SU-DHL-6 (cell line): ENCODE measurements around the gene CBFA2T2.

Experiments used
- H2AFZ ChIP-seq: fragments of 200-600 bp; sonication (generic); 2 replicates; pipeline ENCODE4 v1.6.1; 2014; ENCODE audit warnings: low read depth, mild to moderate bottlenecking, moderate library complexity, mixed read lengths, antibody characterized with exemption, low read length; ENCODE audit not compliant: severe bottlenecking
- H3F3A ChIP-seq: fragments of 200-600 bp; shearing (Covaris generic); 2 replicates; pipeline ENCODE4 v1.6.0; 2016; ENCODE audit warnings: antibody characterized with exemption, mild to moderate bottlenecking; ENCODE audit not compliant: insufficient read depth
- H3K27ac ChIP-seq: fragments of 200-600 bp; sonication (generic); 2 replicates; pipeline ENCODE4 v1.5.1; 2016; ENCODE audit warnings: low read depth, mild to moderate bottlenecking, low read length, moderate library complexity, mixed read lengths
- H3K27me3 ChIP-seq: fragments of 200-600 bp; sonication (generic), shearing (Covaris generic); 2 replicates; pipeline ENCODE4 v1.6.0; 2014; ENCODE audit warnings: mild to moderate bottlenecking, low read length
- H3K36me3 ChIP-seq: fragments of 200-600 bp; sonication (generic); 2 replicates; pipeline ENCODE4 v1.6.1; 2014; ENCODE audit warnings: mild to moderate bottlenecking, low read length, mixed read lengths
- H3K4me2 ChIP-seq: fragments of 300-600, 200-600 bp; shearing (Covaris generic), sonication (generic); 2 replicates; pipeline ENCODE4 v1.6.0; 2014; ENCODE audit warnings: low read length, low read depth, mild to moderate bottlenecking; ENCODE audit not compliant: poor library complexity, severe bottlenecking
- H3K4me3 ChIP-seq: fragments of 200-600 bp; sonication (generic); 2 replicates; pipeline ENCODE4 v1.5.1; 2014; ENCODE audit warnings: antibody characterized with exemption, low read length, mild to moderate bottlenecking, mixed read lengths; ENCODE audit not compliant: insufficient read depth, poor library complexity, severe bottlenecking
- H3K79me2 ChIP-seq: fragments of 200-600 bp; sonication (generic); 2 replicates; pipeline ENCODE4 v1.6.1; 2014; ENCODE audit warnings: mild to moderate bottlenecking, low read length, moderate library complexity; ENCODE audit not compliant: insufficient read depth
- H3K9ac ChIP-seq: fragments of 200-600 bp; sonication (generic); 2 replicates; pipeline ENCODE4 v1.7.0; 2014; ENCODE audit warnings: mild to moderate bottlenecking, low read length
- H3K9me2 ChIP-seq: fragments of 200-600 bp; sonication (generic); replicated peaks from 2 replicates; pipeline ENCODE4 v1.6.1; 2014; ENCODE audit warnings: low read length; ENCODE audit not compliant: insufficient read depth
- H3K9me3 ChIP-seq: fragments of 200-600 bp; sonication (generic); 2 replicates; pipeline ENCODE4 v1.6.1; 2014; ENCODE audit warnings: low read length, mixed read lengths; ENCODE audit not compliant: insufficient read depth
- H4K20me1 ChIP-seq: fragments of 200-600 bp; sonication (generic); 2 replicates; pipeline ENCODE4 v1.6.1; 2014; ENCODE audit warnings: low read depth, mild to moderate bottlenecking, antibody characterized with exemption, low read length, moderate library complexity, mixed read lengths
- CTCF ChIP-seq: fragments of 200-600 bp; sonication (generic); IDR thresholded peaks from one replicate; pipeline ENCODE4 v1.5.1; 2017; ENCODE audit warnings: antibody characterized with exemption, mild to moderate bottlenecking, low read length, moderate library complexity; ENCODE audit not compliant: insufficient read depth, poor library complexity, severe bottlenecking
- EZH2phosphoT487 ChIP-seq: fragments of 200-600 bp; sonication (generic), shearing (Covaris generic); conservative IDR thresholded peaks from 2 replicates; pipeline ENCODE4 v1.6.1; 2018; ENCODE audit warnings: mild to moderate bottlenecking, antibody characterized with exemption, low read length, moderate library complexity, mixed read lengths

The CBFA2T2 gene

GRCh38 chr20:33516882-33517281 is 27.0 kb downstream of the CBFA2T2 start:
- Histone ChIP-seq H3K4me3 (no peak overlapping the region), H3K27ac (no peak overlapping the region), H4K20me1 (no peaks in the 10 kb centered on the region), H3F3A (no peaks in the 10 kb centered on the region), H3K4me2 (no peak overlapping the region), H3K9ac (no peak overlapping the region), H3K9me2 (no peaks in the 10 kb centered on the region), H3K27me3 (no peaks in the 10 kb centered on the region), H3K79me2 (no peaks in the 10 kb centered on the region), H3K36me3 (no peaks in the 10 kb centered on the region), H3K9me3 (no peaks in the 10 kb centered on the region), H2AFZ (no peak overlapping the region)
- TF ChIP-seq EZH2phosphoT487 (no peak), CTCF (no peak)

- H3K27ac ChIP-seq: no peak overlapping the region
Observed at GRCh38 chr20:33518071-33518470, 28.2 kb downstream of the CBFA2T2 start.

GRCh38 chr20:33521461-33521860 is 31.6 kb downstream of the CBFA2T2 start:
- no peaks in the 10 kb centered on the region for H4K20me1 ChIP-seq

More at GRCh38 chr20:33518071-33518470, 28.2 kb downstream of the CBFA2T2 start:
- Histone ChIP-seq H4K20me1 (no peaks in the 10 kb centered on the region), H3K4me3 (no peak overlapping the region), H2AFZ (no peak overlapping the region), H3K79me2 (no peaks in the 10 kb centered on the region), H3K9me2 (no peaks in the 10 kb centered on the region), H3K27me3 (no peaks in the 10 kb centered on the region), H3K9me3 (no peaks in the 10 kb centered on the region), H3K36me3 (no peaks in the 10 kb centered on the region), H3K9ac (no peak overlapping the region), H3F3A (no peaks in the 10 kb centered on the region), H3K4me2 (no peak overlapping the region)
- no peak for TF ChIP-seq CTCF
- no peak for TF ChIP-seq EZH2phosphoT487

More at GRCh38 chr20:33521461-33521860, 31.6 kb downstream of the CBFA2T2 start:
- TF ChIP-seq EZH2phosphoT487: no peak
- no peak for TF ChIP-seq CTCF
- Histone ChIP-seq H3K27me3 (no peaks in the 10 kb centered on the region), H3K36me3 (no peaks in the 10 kb centered on the region), H3K9me2 (no peaks in the 10 kb centered on the region), H3K9ac (no peak overlapping the region), H3K9me3 (no peaks in the 10 kb centered on the region), H3K27ac (no peak overlapping the region), H3F3A (no peaks in the 10 kb centered on the region), H3K79me2 (no peaks in the 10 kb centered on the region), H3K4me2 (no peak overlapping the region), H3K4me3 (no peak overlapping the region), H2AFZ (no peak overlapping the region)
